WERI-Rb-1 (cell line): ENCODE data around the gene P3H2.

ENCODE experiments used
- DNase-seq: peaks from one replicate; pipeline ENCODE4 v3.0.0-alpha.2; 2020
- H3K27ac ChIP-seq: fragments of 250-450 bp; sonication (Bioruptor Pico); 2 replicates; pipeline ENCODE4 v1.5.1; 2020; ENCODE audit warnings: mild to moderate bottlenecking, moderate library complexity
- H3K27me3 ChIP-seq: fragments of 250-450 bp; sonication (Bioruptor Pico); 2 replicates; pipeline ENCODE4 v1.5.1; 2021; ENCODE audit warnings: mild to moderate bottlenecking, low read depth, moderate library complexity; ENCODE audit not compliant: insufficient read depth, severe bottlenecking
- H3K36me3 ChIP-seq: fragments of 250-450 bp; sonication (Bioruptor Pico); 2 replicates; pipeline ENCODE4 v1.5.1; 2020; ENCODE audit warnings: mild to moderate bottlenecking, moderate library complexity
- H3K4me3 ChIP-seq: 2 replicates; pipeline ENCODE4 v1.5.1; 2011; ENCODE audit warnings: low read depth, mild to moderate bottlenecking, control low read depth, low read length
- H3K9me3 ChIP-seq: fragments of 250-450 bp; sonication (Bioruptor Pico); 2 replicates; pipeline ENCODE4 v1.5.1; 2021; ENCODE audit warnings: mild to moderate bottlenecking, moderate library complexity; ENCODE audit not compliant: severe bottlenecking
- TF ChIP-seq, protein P1 (sequence below): IDR thresholded peaks from 2 replicates; pipeline ENCODE4 v1.5.1; 2011; ENCODE audit warnings: low read depth, mild to moderate bottlenecking, control low read depth, inconsistent platforms, low read length

The P3H2 gene

DNA sequence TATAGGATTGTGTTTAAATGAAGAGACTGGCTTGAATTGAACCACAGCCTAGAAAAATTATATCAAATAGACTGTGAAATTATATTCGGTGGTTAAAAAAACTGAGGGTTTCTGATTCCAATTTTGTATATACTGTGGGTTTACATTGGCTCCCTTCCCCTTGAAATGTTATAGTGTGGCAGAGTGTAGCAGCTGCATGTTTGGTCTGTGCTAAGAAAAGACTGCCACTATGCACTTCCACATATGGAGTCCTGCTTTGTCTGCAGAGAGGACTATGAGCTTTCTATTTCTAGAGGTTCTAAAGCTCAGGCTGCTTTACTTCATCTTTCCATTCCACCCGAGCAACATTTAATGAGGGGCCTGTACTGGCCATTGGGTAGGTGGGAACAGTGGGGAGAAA lies 112.3 kb downstream of the P3H2 start:
- no peak overlapping the region for H3K27ac ChIP-seq
- DNase-seq, result no peak
- H3K4me3 ChIP-seq, result no peak overlapping the region

GRCh38 chr3:190005343-190006113 lies 115.2 kb downstream of the P3H2 start:
- no peak overlapping the region for H3K4me3 ChIP-seq
- TF ChIP-seq, protein P1, sequence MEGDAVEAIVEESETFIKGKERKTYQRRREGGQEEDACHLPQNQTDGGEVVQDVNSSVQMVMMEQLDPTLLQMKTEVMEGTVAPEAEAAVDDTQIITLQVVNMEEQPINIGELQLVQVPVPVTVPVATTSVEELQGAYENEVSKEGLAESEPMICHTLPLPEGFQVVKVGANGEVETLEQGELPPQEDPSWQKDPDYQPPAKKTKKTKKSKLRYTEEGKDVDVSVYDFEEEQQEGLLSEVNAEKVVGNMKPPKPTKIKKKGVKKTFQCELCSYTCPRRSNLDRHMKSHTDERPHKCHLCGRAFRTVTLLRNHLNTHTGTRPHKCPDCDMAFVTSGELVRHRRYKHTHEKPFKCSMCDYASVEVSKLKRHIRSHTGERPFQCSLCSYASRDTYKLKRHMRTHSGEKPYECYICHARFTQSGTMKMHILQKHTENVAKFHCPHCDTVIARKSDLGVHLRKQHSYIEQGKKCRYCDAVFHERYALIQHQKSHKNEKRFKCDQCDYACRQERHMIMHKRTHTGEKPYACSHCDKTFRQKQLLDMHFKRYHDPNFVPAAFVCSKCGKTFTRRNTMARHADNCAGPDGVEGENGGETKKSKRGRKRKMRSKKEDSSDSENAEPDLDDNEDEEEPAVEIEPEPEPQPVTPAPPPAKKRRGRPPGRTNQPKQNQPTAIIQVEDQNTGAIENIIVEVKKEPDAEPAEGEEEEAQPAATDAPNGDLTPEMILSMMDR, result no peak
- no peak for DNase-seq
- no peak overlapping the region for H3K27ac ChIP-seq
- H3K36me3 ChIP-seq, result no peaks in the 10 kb centered on the region
- no peaks in the 10 kb centered on the region for H3K27me3 ChIP-seq
- no peaks in the 10 kb centered on the region for H3K9me3 ChIP-seq

More for the DNA sequence above, 112.3 kb downstream of the P3H2 start:
- Histone ChIP-seq H3K27me3 (no peaks in the 10 kb centered on the region), H3K36me3 (no peaks in the 10 kb centered on the region), H3K9me3 (no peaks in the 10 kb centered on the region)
- TF ChIP-seq, protein P1, result no peak

GRCh38 chr3:190004656-190005055 lies 116.0 kb downstream of the P3H2 start:
- no peak overlapping the region for H3K4me3 ChIP-seq
- no peak overlapping the region for H3K27ac ChIP-seq
- no peaks in the 10 kb centered on the region for H3K27me3 ChIP-seq
- TF ChIP-seq, protein P1, result no peak
- DNase-seq, result no peak
- no peaks in the 10 kb centered on the region for H3K36me3 ChIP-seq
- H3K9me3 ChIP-seq, result no peaks in the 10 kb centered on the region

GRCh38 chr3:190003681-190004123 lies 117.0 kb downstream of the P3H2 start:
- DNase-seq, result no peak

DNA sequence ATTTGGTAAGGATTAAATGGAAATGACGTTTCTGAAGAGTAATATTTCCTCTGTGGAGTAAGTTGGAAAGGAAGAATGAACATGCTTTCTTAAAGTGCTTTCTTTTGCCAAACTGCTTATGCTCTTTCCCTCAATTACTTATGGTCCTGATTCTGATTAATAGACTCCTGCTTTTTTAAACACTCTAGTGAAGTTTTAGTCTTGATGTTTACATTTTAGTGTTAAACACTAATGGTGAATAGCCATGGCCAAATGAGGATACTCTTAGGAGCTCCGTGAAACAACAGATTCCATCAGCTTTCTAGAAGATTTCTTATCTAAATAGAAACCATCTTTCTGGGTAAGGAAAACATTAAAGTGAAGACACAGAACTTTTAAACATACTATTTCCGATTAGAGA lies 117.6 kb downstream of the P3H2 start:
- H3K4me3 ChIP-seq, result no peak overlapping the region
- TF ChIP-seq, protein P1, result no peak
- no peaks in the 10 kb centered on the region for H3K27me3 ChIP-seq
- no peak overlapping the region for H3K27ac ChIP-seq
- H3K36me3 ChIP-seq, result no peaks in the 10 kb centered on the region
- no peak for DNase-seq
- H3K9me3 ChIP-seq, result no peaks in the 10 kb centered on the region

More at GRCh38 chr3:190003681-190004123, 117.0 kb downstream of the P3H2 start:
- no peaks in the 10 kb centered on the region for H3K9me3 ChIP-seq
- TF ChIP-seq, protein P1, result no peak
- H3K4me3 ChIP-seq, result no peak overlapping the region
- no peak overlapping the region for H3K27ac ChIP-seq
- no peaks in the 10 kb centered on the region for H3K27me3 ChIP-seq
- H3K36me3 ChIP-seq, result no peaks in the 10 kb centered on the region

DNA sequence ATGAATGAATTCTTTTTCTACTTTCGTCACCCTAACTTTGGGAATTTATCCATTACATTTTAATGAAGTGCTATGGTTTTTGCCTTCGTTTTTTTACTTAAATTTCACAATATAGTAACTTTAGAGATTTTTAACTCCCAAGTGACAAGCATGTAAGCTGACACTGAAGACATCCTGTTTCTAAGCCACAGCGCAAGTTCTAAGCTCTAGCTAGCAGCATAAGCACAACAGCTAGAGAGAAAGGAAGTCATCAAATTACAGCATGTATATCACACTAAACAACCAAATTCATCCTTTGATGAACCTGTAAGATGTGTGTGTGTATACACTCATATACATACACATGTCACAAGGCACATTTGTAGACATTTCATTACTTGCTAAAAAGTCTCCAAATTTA lies 119.3 kb downstream of the P3H2 start:
- no peak for DNase-seq
- Histone ChIP-seq H3K27ac (no peak overlapping the region), H3K9me3 (no peaks in the 10 kb centered on the region), H3K4me3 (no peak overlapping the region), H3K27me3 (no peaks in the 10 kb centered on the region), H3K36me3 (no peaks in the 10 kb centered on the region)
- TF ChIP-seq, protein P1, result no peak
